Measurements from ENCODE around the gene EZH2.
A peak's percentile ranks its signal among the peaks of the same experiment; 100 is the strongest.

Gene EZH2

GRCh38 chr7:148915211-148915610, 31.1 kb upstream of the EZH2 start:
- no peak for TF ChIP-seq CTCF (IDR thresholded peaks at IDR 0.05; ENCODE audit: control extremely low read depth, extremely low read depth, low read depth, missing control alignments)
- POLR2A ChIA-PET = no interaction called here
- CTCF ChIA-PET = interaction anchor here (0.9 to 2.0 kb wide), 4 partner anchors 9 to 51 kb away, joined by 3 to 5 read pairs (median 4); no protein-coding TSS in a partner anchor

GRCh38 chr7:148914208-148914777, 30.2 kb upstream of the EZH2 start:
- POLR2A ChIA-PET = no interaction called here
- DNase-seq (ENCODE audit: extremely low spot score) = peak; percentile 49

More at GRCh38 chr7:148915211-148915610, 31.1 kb upstream of the EZH2 start:
- DNase-seq (ENCODE audit: extremely low spot score) = no peak

GRCh38 chr7:148912758-148913541, 28.9 kb upstream of the EZH2 start:
- peak; percentile 34 for DNase-seq (ENCODE audit: extremely low spot score)
- ChIA-PET POLR2A (interaction anchor here (0.5 kb wide), 1 partner anchor 21 kb away, joined by 4 read pairs; no protein-coding TSS in a partner anchor), CTCF (interaction anchor here (1.0 to 1.5 kb wide), 5 partner anchors 11 to 338 kb away, joined by 3 to 4 read pairs (median 3); no protein-coding TSS in a partner anchor)
- no peak for TF ChIP-seq CTCF (IDR thresholded peaks at IDR 0.05; ENCODE audit: control extremely low read depth, extremely low read depth, low read depth, missing control alignments)

More at GRCh38 chr7:148914208-148914777, 30.2 kb upstream of the EZH2 start:
- TF ChIP-seq CTCF (IDR thresholded peaks at IDR 0.05; ENCODE audit: control extremely low read depth, extremely low read depth, low read depth, missing control alignments) = no peak
- CTCF ChIA-PET = interaction anchor here (0.9 to 2.0 kb wide), 8 partner anchors 10 to 151 kb away, joined by 3 to 5 read pairs (median 3); no protein-coding TSS in a partner anchor

GRCh38 chr7:148912151-148912550, 28.1 kb upstream of the EZH2 start:
- ChIA-PET POLR2A (interaction anchor here (0.5 kb wide), 2 partner anchors 22 to 1825 kb away, joined by 4 read pairs; no protein-coding TSS in a partner anchor), CTCF (interaction anchor here (1.0 to 1.4 kb wide), 6 partner anchors 10 to 337 kb away, joined by 3 to 4 read pairs (median 3); no protein-coding TSS in a partner anchor)
- TF ChIP-seq CTCF (IDR thresholded peaks at IDR 0.05; ENCODE audit: control extremely low read depth, extremely low read depth, low read depth, missing control alignments) = no peak
- no peak for DNase-seq (ENCODE audit: extremely low spot score)

- ChIA-PET CTCF (interaction anchor here (1.0 to 1.4 kb wide), 5 partner anchors 11 to 31 kb away, joined by 3 to 4 read pairs (median 3); no protein-coding TSS in a partner anchor), POLR2A (no interaction called here)
- DNase-seq (ENCODE audit: extremely low spot score) = no peak
- no peak for TF ChIP-seq CTCF (IDR thresholded peaks at IDR 0.05; ENCODE audit: control extremely low read depth, extremely low read depth, low read depth, missing control alignments)
These were observed 27.5 kb upstream of the EZH2 start for GRCh38 chr7:148911626-148912025.

GRCh38 chr7:148909568-148909967, 25.5 kb upstream of the EZH2 start:
- POLR2A ChIA-PET = no interaction called here
- TF ChIP-seq CTCF (IDR thresholded peaks at IDR 0.05; ENCODE audit: control extremely low read depth, extremely low read depth, low read depth, missing control alignments) = no peak
- CTCF ChIA-PET = interaction anchor here (1.4 kb wide), 1 partner anchor 14 kb away, joined by 6 read pairs; no protein-coding TSS in a partner anchor
- no peak for DNase-seq (ENCODE audit: extremely low spot score)

All from GM10248 (cell line).